HCT116 (cell line): ENCODE results near the gene OR9Q1.

Experiments used
- CBX3 ChIP-seq: IDR thresholded peaks from 2 replicates; pipeline ENCODE4 v1.6.1; 2012; ENCODE audit warnings: low read depth
- CTCF ChIP-seq, 3 experiments: fragments of 200-600 bp in 1 of 3; sonication (generic) in 1 of 3; IDR thresholded peaks in 2 of 3; conservative IDR thresholded peaks in 1 of 3; 2 replicates each; pipeline ENCODE4 v1.5.1; 2012 to 2017; ENCODE audit warnings: low read depth in 2 of 3, low read length in 2 of 3, antibody characterized with exemption in 1 of 3, borderline replicate concordance in 1 of 3, control low read depth in 1 of 3, mild to moderate bottlenecking in 1 of 3, mixed read lengths in 1 of 3, mixed run types in 1 of 3, moderate library complexity in 1 of 3; ENCODE audit not compliant: insufficient read depth in 1 of 3
- EZH2 ChIP-seq: fragments of 200-600 bp; sonication (generic); IDR thresholded peaks from 2 replicates; pipeline ENCODE4 v1.6.1; 2017; ENCODE audit warnings: antibody characterized with exemption, mixed run types
- FOSL1 ChIP-seq: IDR thresholded peaks from 2 replicates; pipeline ENCODE4 v1.6.1; 2012; ENCODE audit warnings: low read depth
- JUND ChIP-seq: IDR thresholded peaks from 2 replicates; pipeline ENCODE4 v1.6.1; 2012
- POLR2A ChIP-seq: IDR thresholded peaks from 2 replicates; pipeline ENCODE4 v1.7.0; 2011; ENCODE audit warnings: borderline replicate concordance; ENCODE audit not compliant: insufficient read depth, insufficient read length; ENCODE audit errors: extremely low read depth
- POLR2AphosphoS5 ChIP-seq: IDR thresholded peaks from 2 replicates; pipeline ENCODE4 v1.6.1; 2011; ENCODE audit warnings: mild to moderate bottlenecking, low read depth, low read length, moderate library complexity
- SP1 ChIP-seq: IDR thresholded peaks from 2 replicates; pipeline ENCODE4 v1.6.1; 2012; ENCODE audit warnings: low read depth
- SRF ChIP-seq: IDR thresholded peaks from 2 replicates; pipeline ENCODE4 v1.6.1; 2012; ENCODE audit warnings: low read depth
- TF ChIP-seq, protein P1 (sequence below): IDR thresholded peaks from 2 replicates; pipeline ENCODE4 v1.6.1; 2011; ENCODE audit warnings: mild to moderate bottlenecking, low read length, moderate library complexity; ENCODE audit not compliant: insufficient replicate concordance; ENCODE audit errors: extremely low read depth

GRCh38 chr11:58030653-58031052, 7.0 kb downstream of the OR9Q1 start, which contains the start of gene OR6Q1:
- TF ChIP-seq CTCF (IDR thresholded peaks at IDR 0.05 in 2 of 3, conservative IDR thresholded peaks at IDR 0.05 in 1 of 3; ENCODE audit: borderline replicate concordance in 1 of 3, insufficient read depth in 1 of 3, low read depth in 2 of 3, low read length in 2 of 3): no peak
- TF ChIP-seq SRF: no peak
- no peak for TF ChIP-seq FOSL1
- no peak for TF ChIP-seq POLR2A
- no peak for TF ChIP-seq CBX3
- TF ChIP-seq JUND: no peak
- TF ChIP-seq EZH2: no peak
- no peak for TF ChIP-seq POLR2AphosphoS5
- no peak for TF ChIP-seq SP1
- TF ChIP-seq, protein P1, sequence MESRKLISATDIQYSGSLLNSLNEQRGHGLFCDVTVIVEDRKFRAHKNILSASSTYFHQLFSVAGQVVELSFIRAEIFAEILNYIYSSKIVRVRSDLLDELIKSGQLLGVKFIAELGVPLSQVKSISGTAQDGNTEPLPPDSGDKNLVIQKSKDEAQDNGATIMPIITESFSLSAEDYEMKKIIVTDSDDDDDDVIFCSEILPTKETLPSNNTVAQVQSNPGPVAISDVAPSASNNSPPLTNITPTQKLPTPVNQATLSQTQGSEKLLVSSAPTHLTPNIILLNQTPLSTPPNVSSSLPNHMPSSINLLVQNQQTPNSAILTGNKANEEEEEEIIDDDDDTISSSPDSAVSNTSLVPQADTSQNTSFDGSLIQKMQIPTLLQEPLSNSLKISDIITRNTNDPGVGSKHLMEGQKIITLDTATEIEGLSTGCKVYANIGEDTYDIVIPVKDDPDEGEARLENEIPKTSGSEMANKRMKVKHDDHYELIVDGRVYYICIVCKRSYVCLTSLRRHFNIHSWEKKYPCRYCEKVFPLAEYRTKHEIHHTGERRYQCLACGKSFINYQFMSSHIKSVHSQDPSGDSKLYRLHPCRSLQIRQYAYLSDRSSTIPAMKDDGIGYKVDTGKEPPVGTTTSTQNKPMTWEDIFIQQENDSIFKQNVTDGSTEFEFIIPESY: no peak
